GM19452 (cell line): ENCODE data around the gene NEUROD2.

Experiments
- ATAC-seq: cut with Tn5 transposase; IDR thresholded peaks from one replicate; pipeline ENCODE4 v1.9.1; 2021; ENCODE audit not compliant: unreplicated experiment

Gene NEUROD2

GRCh38 chr17:39635614-39636176, 28.0 kb upstream of the NEUROD2 start:
- ATAC-seq: no peak

GRCh38 chr17:39634384-39634871, 26.7 kb upstream of the NEUROD2 start:
- ATAC-seq: no peak

- no peak for ATAC-seq
Observed at GRCh38 chr17:39633570-39634183, 26.0 kb upstream of the NEUROD2 start.

GRCh38 chr17:39632153-39632941, 24.6 kb upstream of the NEUROD2 start:
- ATAC-seq: no peak

GRCh38 chr17:39631403-39631802, 23.7 kb upstream of the NEUROD2 start:
- no peak for ATAC-seq

- no peak for ATAC-seq
Observed at GRCh38 chr17:39629898-39630297, 22.2 kb upstream of the NEUROD2 start.

- ATAC-seq: no peak
Observed at GRCh38 chr17:39629494-39629880, 21.8 kb upstream of the NEUROD2 start.

- ATAC-seq: no peak
Observed at GRCh38 chr17:39628655-39629493, 21.2 kb upstream of the NEUROD2 start.

GRCh38 chr17:39627712-39628516, 20.2 kb upstream of the NEUROD2 start:
- no peak for ATAC-seq

- ATAC-seq: no peak
Observed at GRCh38 chr17:39627047-39627711, 19.5 kb upstream of the NEUROD2 start.

- ATAC-seq: no peak
Observed at GRCh38 chr17:39626171-39627046, 18.7 kb upstream of the NEUROD2 start, which contains the start of gene PPP1R1B. PPP1R1B (plus strand) TSS chr17:39626952; CDS start chr17:39627393, 441 bp downstream.

GRCh38 chr17:39625198-39625785, 17.6 kb upstream of the NEUROD2 start:
- ATAC-seq: no peak

- no peak for ATAC-seq
Observed at GRCh38 chr17:39624313-39624712, 16.6 kb upstream of the NEUROD2 start.

GRCh38 chr17:39623356-39623950, 15.7 kb upstream of the NEUROD2 start:
- no peak for ATAC-seq

GRCh38 chr17:39622380-39623006, 14.8 kb upstream of the NEUROD2 start:
- peak; percentile 47 for ATAC-seq

- ATAC-seq: peak; percentile 54
Observed at GRCh38 chr17:39621523-39622379, 14.0 kb upstream of the NEUROD2 start.

- no peak for ATAC-seq
Observed at GRCh38 chr17:39619786-39620101, 12.0 kb upstream of the NEUROD2 start.
